ENCODE data around the gene SIGLEC5.
"Not testable (repeated sequence)": the region's sequence is repeated elsewhere in the genome, so short reads cannot be mapped to it uniquely, and the experiment has no call there.

The SIGLEC5 gene, protein sequence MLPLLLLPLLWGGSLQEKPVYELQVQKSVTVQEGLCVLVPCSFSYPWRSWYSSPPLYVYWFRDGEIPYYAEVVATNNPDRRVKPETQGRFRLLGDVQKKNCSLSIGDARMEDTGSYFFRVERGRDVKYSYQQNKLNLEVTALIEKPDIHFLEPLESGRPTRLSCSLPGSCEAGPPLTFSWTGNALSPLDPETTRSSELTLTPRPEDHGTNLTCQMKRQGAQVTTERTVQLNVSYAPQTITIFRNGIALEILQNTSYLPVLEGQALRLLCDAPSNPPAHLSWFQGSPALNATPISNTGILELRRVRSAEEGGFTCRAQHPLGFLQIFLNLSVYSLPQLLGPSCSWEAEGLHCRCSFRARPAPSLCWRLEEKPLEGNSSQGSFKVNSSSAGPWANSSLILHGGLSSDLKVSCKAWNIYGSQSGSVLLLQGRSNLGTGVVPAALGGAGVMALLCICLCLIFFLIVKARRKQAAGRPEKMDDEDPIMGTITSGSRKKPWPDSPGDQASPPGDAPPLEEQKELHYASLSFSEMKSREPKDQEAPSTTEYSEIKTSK

DNA sequence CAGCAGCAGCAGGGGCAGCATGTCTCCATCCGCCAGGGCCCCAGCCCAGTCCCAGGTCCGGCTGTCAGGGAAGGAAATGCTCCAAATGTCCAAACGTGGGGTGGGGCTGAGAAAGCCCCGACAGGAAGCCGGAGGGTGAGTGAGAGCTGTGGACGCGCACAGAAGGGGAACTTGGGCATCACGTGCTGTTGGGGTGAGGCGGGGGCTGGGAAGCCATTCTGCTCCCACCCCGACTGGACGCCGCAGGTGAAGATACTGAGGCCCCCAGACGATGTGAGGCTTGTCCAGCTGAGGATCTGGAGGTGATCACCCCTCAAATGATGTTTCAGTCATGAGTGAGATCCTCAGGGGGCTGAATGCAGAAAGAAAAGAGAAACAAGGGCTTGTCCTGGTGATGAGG lies at the start of gene SIGLEC5:
Gene SIGLEC5 (minus strand): TSS at position 87 of the 400 bp plus-strand sequence. CDS start 66 bp downstream, at position 21.
- not testable (repeated sequence) for ATAC-seq, DNase-seq

GRCh38 chr19:51676566-51677083 lies 46.4 kb upstream of the SIGLEC5 start:
- DNase-seq, result peak; percentile 24
- ATAC-seq, result peak; percentile 82

DNA sequence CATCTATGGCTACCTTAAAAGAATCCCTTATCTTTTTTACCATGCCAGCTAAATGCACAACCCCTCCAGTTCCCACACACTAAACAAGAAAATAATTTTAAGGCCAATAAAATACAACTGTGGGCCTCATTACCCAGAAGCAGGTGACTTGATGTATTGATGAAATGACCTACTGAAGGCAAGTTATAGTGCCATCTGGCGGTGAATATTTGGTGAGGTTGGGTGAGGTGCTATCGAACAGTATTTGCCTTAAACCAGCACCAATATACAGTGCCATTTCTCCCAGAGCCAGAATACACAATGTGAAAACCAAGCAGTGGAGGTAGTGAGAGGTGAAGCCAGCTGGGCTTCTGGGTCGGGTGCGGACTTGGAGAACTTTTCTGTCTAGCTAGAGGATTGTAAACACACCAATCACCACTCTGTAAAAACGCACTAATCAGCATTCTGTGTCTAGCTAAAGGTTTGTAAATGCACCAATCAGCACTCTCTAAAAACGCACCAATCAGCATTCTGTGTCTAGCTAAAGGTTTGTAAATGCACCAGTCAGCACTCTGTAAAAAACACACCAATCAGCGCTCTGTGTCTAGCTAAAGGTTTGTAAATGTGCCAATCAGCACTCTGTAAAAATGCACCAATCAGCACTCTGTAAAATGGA lies 45.8 kb upstream of the SIGLEC5 start:
- not testable (repeated sequence) for DNase-seq, ATAC-seq

DNA sequence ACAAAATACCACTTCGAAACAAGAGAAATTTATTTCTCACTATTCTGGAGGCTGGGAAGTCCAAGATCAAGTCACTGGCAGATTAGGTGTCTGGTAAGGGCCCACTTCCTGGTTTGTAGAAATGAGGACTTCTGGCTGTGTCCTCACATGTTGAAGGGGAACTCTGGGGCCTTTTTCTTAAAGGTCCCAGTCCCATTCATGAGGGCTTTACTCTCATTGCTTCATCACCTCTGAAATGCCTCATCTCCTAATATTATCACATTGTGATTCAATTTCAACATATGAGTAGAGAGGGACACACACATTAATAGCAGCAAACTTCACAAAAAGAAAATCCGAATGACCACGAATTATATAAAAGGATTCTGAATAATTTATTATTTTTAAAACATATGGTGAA lies 38.0 kb upstream of the SIGLEC5 start:
- no peak for ATAC-seq

GRCh38 chr19:51664997-51665396 lies 34.8 kb upstream of the SIGLEC5 start:
- ATAC-seq (no peak), DNase-seq (no peak)

More for the DNA sequence above, 38.0 kb upstream of the SIGLEC5 start:
- DNase-seq, result no peak

DNA sequence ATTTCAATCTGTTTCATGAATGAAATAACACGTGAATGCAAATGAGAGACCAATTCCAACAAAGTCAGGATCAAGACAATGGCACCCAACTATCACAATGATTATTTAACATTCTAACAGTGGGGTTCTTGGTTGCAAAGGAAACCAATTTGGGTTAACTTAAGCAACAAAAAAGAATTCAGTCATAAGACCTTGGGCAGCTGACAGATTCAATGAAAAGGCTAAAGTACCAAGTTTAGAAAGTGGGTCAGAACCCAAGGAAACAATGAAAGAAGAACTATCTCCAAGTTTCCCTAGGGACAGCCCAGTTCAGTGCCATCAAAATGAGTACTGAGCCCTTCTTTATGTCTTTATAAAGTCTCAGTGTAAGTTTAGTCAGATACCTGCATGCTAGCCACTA lies 33.9 kb upstream of the SIGLEC5 start:
- ATAC-seq (no peak), DNase-seq (no peak)

- ATAC-seq, result no peak
- DNase-seq, result no peak
These were observed 33.4 kb upstream of the SIGLEC5 start for GRCh38 chr19:51663650-51664049.

DNA sequence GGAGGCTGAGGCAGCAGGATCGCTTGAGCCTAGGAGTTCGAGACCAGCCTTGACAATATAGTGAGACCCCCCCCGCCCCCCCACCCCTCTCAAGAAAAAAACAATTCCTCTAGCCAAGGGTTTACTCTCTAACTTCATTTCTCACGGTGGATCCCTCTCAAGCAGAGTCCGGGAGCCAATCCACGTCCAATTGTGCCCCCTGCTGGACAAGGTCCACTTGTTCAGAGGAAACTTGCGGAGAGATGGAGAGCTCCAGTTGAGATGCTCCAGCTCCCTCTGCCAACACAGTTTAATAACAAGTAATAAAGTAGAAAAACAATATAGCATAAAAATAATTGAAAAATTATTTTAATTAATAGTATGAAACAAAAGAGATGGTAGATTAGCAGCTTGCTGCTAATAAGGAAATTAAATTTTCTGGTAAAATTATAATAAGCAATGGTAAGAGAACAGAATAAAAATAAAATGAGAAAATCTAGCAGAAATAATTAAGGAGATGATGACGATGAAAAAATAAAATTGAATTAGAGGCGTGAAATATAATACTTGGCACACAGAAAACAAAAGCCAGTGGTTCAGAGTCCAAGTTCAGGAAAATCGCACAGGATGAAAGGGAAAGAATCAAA lies 30.9 kb upstream of the SIGLEC5 start:
- ATAC-seq (no peak), DNase-seq (peak; percentile 76)

- ATAC-seq (no peak), DNase-seq (no peak)
These were observed 24.6 kb upstream of the SIGLEC5 start for GRCh38 chr19:51654783-51655182.

- ATAC-seq (no peak), DNase-seq (no peak)
These were observed 23.0 kb upstream of the SIGLEC5 start for GRCh38 chr19:51653162-51653561.

- DNase-seq, result no peak
- no peak for ATAC-seq
These were observed 22.1 kb upstream of the SIGLEC5 start for GRCh38 chr19:51652266-51652665.

DNA sequence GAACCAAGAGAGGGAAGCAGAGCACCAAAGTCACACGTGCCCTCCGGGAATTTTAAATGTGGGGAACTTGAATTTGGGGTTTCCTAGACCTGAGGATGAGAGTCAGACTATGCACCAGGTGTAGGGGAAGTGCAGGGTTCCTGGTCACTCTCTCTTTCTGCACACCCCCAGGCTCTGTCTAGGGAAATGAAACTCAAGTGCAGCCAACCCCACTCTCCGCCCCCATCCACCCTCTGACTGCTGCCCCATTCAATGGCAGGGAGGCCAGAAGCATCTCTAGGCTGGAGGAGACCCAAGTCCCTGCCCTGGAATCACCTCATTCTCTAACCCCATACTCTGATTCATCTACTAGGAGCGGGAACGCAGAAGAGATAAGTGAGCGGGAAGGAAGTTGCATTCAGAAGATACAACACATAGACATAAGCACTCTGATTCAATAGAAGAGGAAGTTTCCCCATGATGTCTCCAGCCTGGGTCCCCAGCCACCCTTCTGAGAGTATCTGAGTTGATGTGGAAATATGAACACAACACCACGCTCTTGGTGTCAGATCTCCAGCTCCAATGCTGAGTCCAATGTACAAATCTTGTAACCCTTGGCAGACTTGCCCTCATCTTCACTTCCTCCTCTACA lies 21.1 kb upstream of the SIGLEC5 start:
- ATAC-seq, result no peak
- no peak for DNase-seq

DNA sequence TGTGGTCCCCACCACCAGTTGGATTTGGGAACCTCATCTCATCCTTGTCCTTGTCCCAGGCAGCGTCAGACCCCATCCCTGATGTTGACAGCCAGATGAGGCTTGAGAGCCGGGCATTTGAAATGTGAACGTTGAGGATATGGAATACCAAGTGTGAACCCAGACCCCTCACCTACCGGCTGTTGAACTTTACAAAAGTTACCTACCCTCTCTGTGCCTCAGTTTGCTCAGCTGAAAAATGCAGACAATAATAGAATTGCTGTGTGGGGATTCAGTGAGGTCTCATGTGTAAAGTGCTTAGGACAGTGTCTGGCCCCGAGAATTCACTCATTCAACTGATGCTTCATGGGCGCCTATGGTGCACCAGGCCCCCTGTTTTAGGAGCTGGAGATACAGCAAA lies 17.1 kb upstream of the SIGLEC5 start:
- DNase-seq (no peak), ATAC-seq (no peak)

- ATAC-seq, DNase-seq: not testable (repeated sequence)
These were observed 16.5 kb upstream of the SIGLEC5 start, which contains the start of gene SIGLEC14 for GRCh38 chr19:51646730-51647129. Gene SIGLEC14 (minus strand): TSS chr19:51646825. CDS start chr19:51646759, 66 bp downstream.

- no peak for ATAC-seq
- no peak for DNase-seq
These were observed 14.6 kb upstream of the SIGLEC5 start for GRCh38 chr19:51644636-51645271.

GRCh38 chr19:51641648-51642047 lies 11.4 kb upstream of the SIGLEC5 start:
- DNase-seq (no peak), ATAC-seq (no peak)

GRCh38 chr19:51640386-51640785 lies 10.2 kb upstream of the SIGLEC5 start:
- no peak for DNase-seq
- no peak for ATAC-seq

DNA sequence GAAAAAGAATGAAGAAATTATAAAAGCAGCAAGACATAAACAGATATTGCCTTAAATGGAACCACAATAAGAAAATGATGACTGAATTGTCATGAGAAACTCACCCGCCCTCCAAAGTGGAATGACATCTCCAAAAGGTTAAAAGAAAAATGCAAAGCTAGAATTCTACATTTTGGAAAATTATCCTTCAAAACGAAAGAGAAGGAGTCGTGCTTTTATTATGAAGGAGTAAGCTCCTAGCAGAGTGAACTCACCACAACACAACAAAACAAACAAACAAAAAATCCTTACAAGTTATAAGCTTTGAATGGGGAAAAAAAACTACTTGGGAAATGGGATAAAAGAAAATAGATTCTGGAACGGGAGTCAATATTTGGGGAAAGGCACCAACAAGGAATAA lies 9.7 kb upstream of the SIGLEC5 start:
- ATAC-seq, result no peak
- DNase-seq, result no peak

GRCh38 chr19:51637362-51637978 lies 7.3 kb upstream of the SIGLEC5 start:
- no peak for ATAC-seq
- no peak for DNase-seq

GRCh38 chr19:51632126-51632525 lies 1.9 kb upstream of the SIGLEC5 start:
- DNase-seq (no peak), ATAC-seq (no peak)
